C4-2B (cell line): ENCODE measurements around the gene EFHD2.

Experiments
- H3K27ac ChIP-seq: fragments of 450-650 bp; 2 replicates; pipeline ENCODE4 v1.5.1; 2017
- CTCF ChIP-seq: fragments of 450-650 bp; conservative IDR thresholded peaks from 2 replicates; pipeline ENCODE4 v1.5.1; 2017; ENCODE audit warnings: mild to moderate bottlenecking
- ZFX ChIP-seq: fragments of 450-650 bp; IDR thresholded peaks from 2 replicates; pipeline ENCODE4 v1.6.1; 2017

Gene EFHD2

GRCh38 chr1:15436881-15437442, 27.3 kb downstream of the EFHD2 start:
- no peak for TF ChIP-seq ZFX
- TF ChIP-seq CTCF: no peak
- no peak overlapping the region for H3K27ac ChIP-seq

- no peak overlapping the region for H3K27ac ChIP-seq
- TF ChIP-seq CTCF (no peak), ZFX (no peak)
These were observed 29.6 kb downstream of the EFHD2 start for GRCh38 chr1:15439325-15439724.

GRCh38 chr1:15440357-15440756, 30.7 kb downstream of the EFHD2 start:
- no peak overlapping the region for H3K27ac ChIP-seq
- no peak for TF ChIP-seq ZFX
- TF ChIP-seq CTCF: no peak

GRCh38 chr1:15441247-15441646, 31.6 kb downstream of the EFHD2 start:
- no peak for TF ChIP-seq ZFX
- TF ChIP-seq CTCF: no peak
- H3K27ac ChIP-seq: no peak overlapping the region

GRCh38 chr1:15442119-15442518, 32.4 kb downstream of the EFHD2 start:
- H3K27ac ChIP-seq: no peak overlapping the region
- TF ChIP-seq CTCF: no peak
- no peak for TF ChIP-seq ZFX

GRCh38 chr1:15442759-15443158, 33.1 kb downstream of the EFHD2 start:
- no peak overlapping the region for H3K27ac ChIP-seq
- no peak for TF ChIP-seq ZFX
- no peak for TF ChIP-seq CTCF

GRCh38 chr1:15443281-15443680, 33.6 kb downstream of the EFHD2 start:
- H3K27ac ChIP-seq: no peak overlapping the region
- TF ChIP-seq CTCF (no peak), ZFX (no peak)
